Measurements from ENCODE around the gene PTPA. TPM values are rescaled to one million over a fixed set of nuclear protein-coding genes. Genes with fewer than 3 reads are reported as not detected.

The PTPA gene
- total RNA-seq, 1 experiment from 2014 or later, result 76.2 TPM

- CTCF ChIA-PET, result no interaction called here
- Mint-ChIP-seq H3K27ac (ENCODE audit: unreplicated experiment) (peak overlapping the region; percentile 44), H3K4me1 (ENCODE audit: low read depth, unreplicated experiment) (peaks cover 13% of the 10 kb centered on the region), H3K36me3 (ENCODE audit: insufficient read depth, unreplicated experiment) (peaks cover 41% of the 10 kb centered on the region), H3K4me3 (ENCODE audit: low read depth, unreplicated experiment) (no peak overlapping the region), H3K9me3 (ENCODE audit: low read depth, unreplicated experiment) (no peaks in the 10 kb centered on the region), H3K27me3 (ENCODE audit: unreplicated experiment) (no peaks in the 10 kb centered on the region)
- DNase-seq, result no peak
- TF ChIP-seq CTCF (IDR thresholded peaks at IDR 0.05; ENCODE audit: unreplicated experiment), result no peak
- no TSS peak for BruUV-seq (replicated peaks)
- intact Hi-C loops (cut with micrococcal nuclease; ENCODE audit: unreplicated experiment), result no loop called here
Measured at GRCh38 chr9:129146441-129146941, 35.3 kb downstream of the PTPA start.

GRCh38 chr9:129148463-129149204, 37.4 kb downstream of the PTPA start:
- peaks cover 31% of the 10 kb centered on the region for H3K36me3 Mint-ChIP-seq (ENCODE audit: insufficient read depth, unreplicated experiment)
- no peak overlapping the region for H3K27ac Mint-ChIP-seq (ENCODE audit: unreplicated experiment)
- no peaks in the 10 kb centered on the region for H3K27me3 Mint-ChIP-seq (ENCODE audit: unreplicated experiment)
- no TSS peak for BruUV-seq (replicated peaks)
- no peak overlapping the region for H3K4me3 Mint-ChIP-seq (ENCODE audit: low read depth, unreplicated experiment)
- DNase-seq, result no peak
- no peaks in the 10 kb centered on the region for H3K9me3 Mint-ChIP-seq (ENCODE audit: low read depth, unreplicated experiment)
- H3K4me1 Mint-ChIP-seq (ENCODE audit: low read depth, unreplicated experiment), result peaks cover 6% of the 10 kb centered on the region
- CTCF ChIA-PET, result no interaction called here
- no peak for TF ChIP-seq CTCF (IDR thresholded peaks at IDR 0.05; ENCODE audit: unreplicated experiment)
- intact Hi-C loops (cut with micrococcal nuclease; ENCODE audit: unreplicated experiment), result no loop called here

- no TSS peak for BruUV-seq (replicated peaks)
- Mint-ChIP-seq H3K4me3 (ENCODE audit: low read depth, unreplicated experiment) (no peak overlapping the region), H3K36me3 (ENCODE audit: insufficient read depth, unreplicated experiment) (peaks cover 23% of the 10 kb centered on the region), H3K27ac (ENCODE audit: unreplicated experiment) (no peak overlapping the region), H3K9me3 (ENCODE audit: low read depth, unreplicated experiment) (no peaks in the 10 kb centered on the region), H3K4me1 (ENCODE audit: low read depth, unreplicated experiment) (no peaks in the 10 kb centered on the region), H3K27me3 (ENCODE audit: unreplicated experiment) (no peaks in the 10 kb centered on the region)
- DNase-seq, result no peak
- TF ChIP-seq CTCF (IDR thresholded peaks at IDR 0.05; ENCODE audit: unreplicated experiment), result no peak
- CTCF ChIA-PET, result no interaction called here
- intact Hi-C loops (cut with micrococcal nuclease; ENCODE audit: unreplicated experiment), result no loop called here
Measured at GRCh38 chr9:129149442-129149841, 38.2 kb downstream of the PTPA start.

GRCh38 chr9:129150122-129150521, 38.9 kb downstream of the PTPA start:
- Mint-ChIP-seq H3K9me3 (ENCODE audit: low read depth, unreplicated experiment) (no peaks in the 10 kb centered on the region), H3K36me3 (ENCODE audit: insufficient read depth, unreplicated experiment) (peaks cover 22% of the 10 kb centered on the region), H3K4me1 (ENCODE audit: low read depth, unreplicated experiment) (no peaks in the 10 kb centered on the region), H3K27me3 (ENCODE audit: unreplicated experiment) (no peaks in the 10 kb centered on the region), H3K4me3 (ENCODE audit: low read depth, unreplicated experiment) (no peak overlapping the region), H3K27ac (ENCODE audit: unreplicated experiment) (no peak overlapping the region)
- TF ChIP-seq CTCF (IDR thresholded peaks at IDR 0.05; ENCODE audit: unreplicated experiment), result no peak
- intact Hi-C loops (cut with micrococcal nuclease; ENCODE audit: unreplicated experiment), result no loop called here
- BruUV-seq (replicated peaks), result no TSS peak
- no peak for DNase-seq
- CTCF ChIA-PET, result no interaction called here

Measured in Calu3 (cell line).